HG03064 (cell line): ENCODE measurements around the gene PLP2.

Source experiments
- ATAC-seq: cut with Tn5 transposase; IDR thresholded peaks from one replicate; pipeline ENCODE4 v1.9.1; 2021; ENCODE audit warnings: low read depth; ENCODE audit not compliant: unreplicated experiment

PLP2 gene

GRCh38 chrX:49184294-49185281 lies 12.9 kb downstream of the PLP2 start:
- ATAC-seq: no peak

GRCh38 chrX:49186125-49187027 lies 14.7 kb downstream of the PLP2 start, which contains the start of gene PRICKLE3:
Gene PRICKLE3 (minus strand): TSS chrX:49186373. CDS start chrX:49186297, 76 bp downstream.
- peak; percentile 31 for ATAC-seq

- no peak for ATAC-seq
Observed at GRCh38 chrX:49187028-49187394, 15.3 kb downstream of the PLP2 start.

- no peak for ATAC-seq
Observed at GRCh38 chrX:49187526-49187925, 15.8 kb downstream of the PLP2 start.

- no peak for ATAC-seq
Observed at GRCh38 chrX:49188468-49189076, 16.9 kb downstream of the PLP2 start.

GRCh38 chrX:49189606-49190005 lies 17.9 kb downstream of the PLP2 start:
- ATAC-seq: no peak

- ATAC-seq: peak; percentile 83
Observed at GRCh38 chrX:49190821-49191573, 19.3 kb downstream of the PLP2 start.

- peak; percentile 11 for ATAC-seq
Observed at GRCh38 chrX:49191574-49192011, 19.9 kb downstream of the PLP2 start.

GRCh38 chrX:49192722-49193328 lies 21.1 kb downstream of the PLP2 start:
- ATAC-seq: no peak

GRCh38 chrX:49193542-49193964 lies 21.9 kb downstream of the PLP2 start:
- ATAC-seq: no peak

GRCh38 chrX:49197543-49198087 lies 25.9 kb downstream of the PLP2 start:
- no peak for ATAC-seq

GRCh38 chrX:49198540-49199314 lies 27.0 kb downstream of the PLP2 start:
- ATAC-seq: no peak

- no peak for ATAC-seq
Observed at GRCh38 chrX:49199315-49199595, 27.6 kb downstream of the PLP2 start.

GRCh38 chrX:49199906-49200771 lies 28.4 kb downstream of the PLP2 start, which contains the start of gene SYP:
Gene SYP (minus strand): TSS chrX:49200193. CDS start chrX:49200186, 7 bp downstream.
- peak; percentile 74 for ATAC-seq

GRCh38 chrX:49202022-49202421 lies 30.3 kb downstream of the PLP2 start:
- ATAC-seq: no peak

GRCh38 chrX:49203536-49203935 lies 31.8 kb downstream of the PLP2 start:
- ATAC-seq: no peak

- ATAC-seq: no peak
Observed at GRCh38 chrX:49204017-49204416, 32.3 kb downstream of the PLP2 start.

- no peak for ATAC-seq
Observed at GRCh38 chrX:49204709-49205108, 33.0 kb downstream of the PLP2 start.
